Chondrocyte (in vitro differentiated cells): ENCODE results near the gene NSUN2. TPM values are rescaled to one million over a fixed set of nuclear protein-coding genes. Genes with fewer than 3 reads are reported as not detected.

Experiments
- DNase-seq: peaks from one replicate; pipeline ENCODE4 v3.0.0; 2021; ENCODE audit warnings: mixed read lengths, low spot score
- H3K27ac Mint-ChIP-seq: one replicate; pipeline ENCODE4 v1.8.0; 2021; ENCODE audit warnings: mild to moderate bottlenecking, moderate library complexity, mixed read lengths; ENCODE audit not compliant: unreplicated experiment
- H3K27me3 Mint-ChIP-seq: 2 replicates; pipeline ENCODE4 v1.8.0; 2021; ENCODE audit warnings: low read depth, mixed read lengths
- H3K36me3 Mint-ChIP-seq: 2 replicates; pipeline ENCODE4 v1.8.0; 2021; ENCODE audit warnings: low read depth, mixed read lengths
- H3K4me1 Mint-ChIP-seq: 2 replicates; pipeline ENCODE4 v1.8.0; 2021; ENCODE audit warnings: low read depth, mild to moderate bottlenecking, mixed read lengths
- H3K4me3 Mint-ChIP-seq: one replicate; pipeline ENCODE4 v1.8.0; 2021; ENCODE audit warnings: mild to moderate bottlenecking, moderate library complexity, mixed read lengths; ENCODE audit not compliant: unreplicated experiment
- H3K9me3 Mint-ChIP-seq: 2 replicates; pipeline ENCODE4 v1.8.0; 2021; ENCODE audit warnings: low read depth, mixed read lengths
- CTCF ChIP-seq: fragments of 200-600 bp; sonication (generic); IDR thresholded peaks from 2 replicates; pipeline ENCODE4 v1.5.0; 2021; ENCODE audit warnings: antibody characterized with exemption, mild to moderate bottlenecking, moderate library complexity
- long read RNA-seq: library from polyadenylated mRNA; stranded (forward); transcript quantifications from one replicate; pipeline ENCODE4 v2.0.0, GENCODE V29; 2021
- total RNA-seq: library from RNA; stranded (reverse); gene quantifications from 3 replicates; pipeline ENCODE4 v1.2.1, GENCODE V29; 2021

Gene NSUN2
- total RNA-seq = 45.0 to 50.4 TPM (median 48.7 TPM) in 3 replicates
- long read RNA-seq, transcript NSUN2-201 (19 exons, 3,303 nt) = major isoform, 107 of 124 reads
- long read RNA-seq, partial matches to known transcripts = 5 of 124 reads
- long read RNA-seq, other reads (novel, unspliced or antisense) = 7 of 124 reads

GRCh38 chr5:6632888-6633468, at the start of gene NSUN2, which contains the start of gene SRD5A1:
Gene NSUN2, minus strand, starts transcription at chr5:6633044. Its CDS starts 65 bp downstream, at chr5:6632979.
Gene SRD5A1, plus strand, starts transcription at chr5:6633440. Its CDS starts 137 bp downstream, at chr5:6633577.
- peak within 1 kb of the TSS; percentile 100 for H3K4me3 Mint-ChIP-seq
- H3K27me3 Mint-ChIP-seq = no peaks in the 10 kb centered on the region
- peak; percentile 95 for DNase-seq

GRCh38 chr5:6682239-6682638, 49.4 kb upstream of the NSUN2 start:
- no peak overlapping the region for H3K4me3 Mint-ChIP-seq
- H3K27me3 Mint-ChIP-seq = peaks cover 6% of the 10 kb centered on the region
- no peak for TF ChIP-seq CTCF
- no peaks in the 10 kb centered on the region for H3K9me3 Mint-ChIP-seq
- no peaks in the 10 kb centered on the region for H3K36me3 Mint-ChIP-seq
- no peak for DNase-seq
- no peak overlapping the region for H3K27ac Mint-ChIP-seq
- H3K4me1 Mint-ChIP-seq = peaks cover 5% of the 10 kb centered on the region

More at GRCh38 chr5:6632888-6633468, at the start of gene NSUN2, which contains the start of gene SRD5A1:
- Mint-ChIP-seq H3K9me3 (no peaks in the 10 kb centered on the region), H3K4me1 (peaks cover 30% of the 10 kb centered on the region), H3K36me3 (peaks cover 8% of the 10 kb centered on the region), H3K27ac (peak within 1 kb of the TSS; percentile 99)
- no peak for TF ChIP-seq CTCF

GRCh38 chr5:6681682-6682081, 48.8 kb upstream of the NSUN2 start:
- peaks cover 6% of the 10 kb centered on the region for H3K27me3 Mint-ChIP-seq
- H3K4me1 Mint-ChIP-seq = peaks cover 2% of the 10 kb centered on the region
- no peak overlapping the region for H3K4me3 Mint-ChIP-seq
- TF ChIP-seq CTCF = no peak
- H3K27ac Mint-ChIP-seq = no peak overlapping the region
- H3K36me3 Mint-ChIP-seq = no peaks in the 10 kb centered on the region
- DNase-seq = no peak
- no peaks in the 10 kb centered on the region for H3K9me3 Mint-ChIP-seq

GRCh38 chr5:6680922-6681321, 48.1 kb upstream of the NSUN2 start:
- Mint-ChIP-seq H3K4me1 (no peaks in the 10 kb centered on the region), H3K27me3 (peaks cover 6% of the 10 kb centered on the region), H3K27ac (no peak overlapping the region), H3K36me3 (no peaks in the 10 kb centered on the region), H3K9me3 (peaks cover 2% of the 10 kb centered on the region), H3K4me3 (no peak overlapping the region)
- no peak for DNase-seq
- no peak for TF ChIP-seq CTCF

GRCh38 chr5:6678385-6678784, 45.5 kb upstream of the NSUN2 start:
- Mint-ChIP-seq H3K4me3 (no peak overlapping the region), H3K9me3 (peaks cover 7% of the 10 kb centered on the region), H3K27me3 (peaks cover 6% of the 10 kb centered on the region), H3K36me3 (peaks cover 2% of the 10 kb centered on the region), H3K4me1 (no peaks in the 10 kb centered on the region), H3K27ac (no peak overlapping the region)
- no peak for TF ChIP-seq CTCF
- DNase-seq = no peak
